ENCODE data around the gene ERP27.

- TF ChIP-seq CTCF (IDR thresholded peaks at IDR 0.05) (no peak), POLR2A (IDR thresholded peaks at IDR 0.05) (no peak)
These were observed 13.5 kb upstream of the ERP27 start for GRCh38 chr12:14951851-14952250.

Data from body of pancreas (tissue), 4 donors.